GM19043 (cell line): Measurements from ENCODE around the gene BCL7C.
"Not testable (repeated sequence)": the region's sequence is repeated elsewhere in the genome, so short reads cannot be mapped to it uniquely, and the experiment has no call there.

Experiments
- ATAC-seq: cut with Tn5 transposase; IDR thresholded peaks from one replicate; pipeline ENCODE4 v1.9.1; 2021; ENCODE audit warnings: low read depth; ENCODE audit not compliant: unreplicated experiment

Gene BCL7C

GRCh38 chr16:30874244-30874820, 19.5 kb downstream of the BCL7C start:
- ATAC-seq, result no peak

DNA sequence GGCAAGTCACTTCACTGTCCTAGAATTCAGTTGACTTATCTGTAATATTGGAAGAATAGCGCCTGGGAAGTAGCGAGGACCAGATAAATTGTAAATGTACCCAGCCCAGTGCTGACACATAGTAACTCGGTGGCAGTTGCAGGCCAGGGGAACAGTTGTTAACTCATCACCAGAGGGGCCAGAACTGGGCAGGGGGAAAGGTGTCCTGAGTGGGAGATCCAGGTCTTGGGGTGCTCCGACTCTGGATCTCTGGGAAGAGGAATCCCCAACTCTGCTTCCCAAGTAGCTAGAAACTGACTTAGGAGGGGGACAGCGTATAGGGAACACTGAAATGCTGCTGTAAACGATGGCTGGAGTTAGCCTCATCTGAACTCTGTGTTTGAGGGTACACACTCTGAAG, 23.0 kb downstream of the BCL7C start:
- ATAC-seq, result no peak

- no peak for ATAC-seq
Observed at GRCh38 chr16:30867747-30868146, 26.1 kb downstream of the BCL7C start.

- ATAC-seq, result no peak
Observed at GRCh38 chr16:30866031-30866430, 27.8 kb downstream of the BCL7C start.

GRCh38 chr16:30863178-30863577, 30.7 kb downstream of the BCL7C start:
- ATAC-seq, result not testable (repeated sequence)

- ATAC-seq, result not testable (repeated sequence)
Observed at GRCh38 chr16:30860729-30861128, 33.1 kb downstream of the BCL7C start.

DNA sequence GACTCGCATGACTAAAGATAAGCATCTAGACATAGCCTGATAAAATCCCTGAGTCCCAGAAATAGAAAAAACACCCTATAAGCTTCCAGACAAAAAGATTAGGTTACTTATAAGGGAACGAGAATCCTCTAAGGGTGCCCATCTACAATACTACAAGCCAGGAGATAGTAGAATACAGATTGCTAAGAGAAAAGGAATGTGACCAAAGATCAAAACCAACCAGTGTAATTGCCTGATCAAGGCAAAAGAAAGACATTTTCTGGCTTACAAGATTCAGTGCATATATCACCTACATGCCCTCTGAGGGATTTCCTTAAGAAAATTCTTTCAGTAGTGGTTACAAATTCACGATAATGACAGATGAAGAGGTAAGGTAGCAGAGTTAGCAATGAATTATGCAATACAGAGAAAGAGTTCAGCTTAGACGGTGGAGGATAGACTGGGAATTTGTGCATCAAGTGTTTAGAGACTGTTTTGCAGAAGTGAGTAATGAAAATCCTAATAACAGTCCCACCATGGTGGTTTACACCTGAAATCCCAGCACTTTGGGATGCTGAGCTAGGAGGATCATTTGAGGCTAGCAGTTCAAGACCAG, 35.0 kb downstream of the BCL7C start:
- ATAC-seq, result no peak

DNA sequence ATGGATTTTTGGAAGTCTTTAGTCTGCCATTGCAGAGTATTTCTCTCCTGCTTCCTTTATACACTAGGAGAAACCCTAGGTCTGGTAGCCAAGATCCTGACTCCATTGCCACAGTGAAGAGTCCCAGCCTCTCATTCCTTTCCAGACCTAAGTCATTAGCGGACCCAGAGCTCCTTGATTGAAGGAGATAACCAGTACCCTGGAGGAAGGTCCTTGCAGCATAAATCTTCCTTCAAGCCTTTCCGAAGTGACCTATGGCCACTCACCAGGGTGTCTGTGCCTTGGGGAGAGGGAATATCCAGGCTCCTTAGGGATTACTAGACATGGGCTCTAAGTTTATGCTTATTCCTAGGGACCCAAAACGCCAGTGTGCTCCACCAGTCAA, 35.8 kb downstream of the BCL7C start:
- no peak for ATAC-seq

GRCh38 chr16:30853758-30854157, 40.1 kb downstream of the BCL7C start:
- no peak for ATAC-seq

DNA sequence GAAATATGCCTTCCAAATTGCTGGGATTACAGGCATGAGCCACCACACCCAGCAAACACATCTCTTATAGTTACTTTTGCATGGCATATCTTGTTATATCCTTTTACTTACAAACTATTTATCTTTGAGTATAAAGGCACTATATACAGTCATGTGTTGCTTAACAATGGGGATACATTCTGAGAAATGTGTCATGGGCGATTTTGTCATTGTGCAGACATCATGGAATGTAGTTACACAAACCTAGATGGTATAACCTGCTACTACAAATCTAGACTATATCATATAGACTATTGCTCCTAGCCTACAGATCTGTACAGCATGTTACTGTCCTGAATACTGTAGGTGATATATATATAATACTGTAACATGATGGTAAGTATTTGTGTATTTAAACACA, 43.6 kb downstream of the BCL7C start:
- ATAC-seq, result no peak

GRCh38 chr16:30846649-30847402, 47.1 kb downstream of the BCL7C start:
- ATAC-seq, result no peak

GRCh38 chr16:30844671-30845449, 49.0 kb downstream of the BCL7C start:
- ATAC-seq, result no peak

DNA sequence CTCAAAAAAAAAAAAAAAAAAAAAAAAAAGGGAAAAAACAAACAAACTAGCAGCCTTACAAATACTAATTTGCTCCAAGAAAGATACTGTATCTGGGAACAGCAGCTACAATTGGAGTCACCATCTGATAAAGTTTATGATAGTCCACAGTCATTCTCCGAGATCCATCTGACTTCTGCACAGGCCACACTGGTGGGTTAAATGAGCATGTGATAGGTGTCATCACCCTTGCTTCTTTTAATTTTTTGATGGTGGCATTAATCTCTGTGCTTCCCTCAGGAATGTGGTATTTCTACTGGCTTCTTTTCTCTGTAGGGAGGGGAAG, 49.6 kb downstream of the BCL7C start:
- ATAC-seq, result no peak

GRCh38 chr16:30843501-30843900, 50.4 kb downstream of the BCL7C start:
- ATAC-seq, result no peak

DNA sequence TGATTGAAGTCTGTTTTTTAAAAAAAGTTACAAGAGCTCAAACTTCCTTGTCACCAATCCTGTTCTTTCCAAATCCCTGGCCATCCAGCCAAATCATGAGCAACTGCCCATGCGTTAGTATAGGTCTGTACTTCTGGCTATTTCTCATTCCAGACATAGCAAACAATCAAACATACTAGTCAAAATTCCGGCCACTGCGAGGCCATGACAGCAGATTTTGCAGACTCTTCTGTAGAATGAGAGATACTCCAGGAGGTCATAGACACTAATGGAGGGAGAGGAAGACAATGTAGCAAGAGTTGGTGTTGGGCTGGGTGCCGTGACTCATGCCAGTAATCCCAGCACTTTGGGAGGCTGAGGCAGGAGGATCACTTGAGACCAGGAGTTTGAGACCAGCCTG, 50.9 kb downstream of the BCL7C start:
- ATAC-seq, result no peak

GRCh38 chr16:30841332-30841731, 52.5 kb downstream of the BCL7C start:
- no peak for ATAC-seq

DNA sequence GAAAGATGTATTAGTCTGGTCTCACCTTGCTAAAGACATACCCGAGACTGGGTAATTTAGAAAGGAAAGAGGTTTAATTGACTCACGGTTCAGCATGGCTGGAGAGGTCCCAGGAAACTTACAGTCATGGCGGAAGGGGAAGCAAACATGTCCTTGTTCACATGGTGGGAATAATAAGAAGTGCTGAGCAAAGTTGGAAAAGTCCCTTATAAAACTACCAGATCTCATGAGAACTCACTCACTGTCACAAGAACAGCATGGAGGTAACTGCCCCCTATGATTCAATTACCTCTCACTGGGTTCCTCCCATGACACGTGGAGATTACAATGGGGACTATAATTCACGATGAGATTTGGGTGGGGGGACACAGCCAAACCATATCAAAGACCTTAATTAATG, 53.3 kb downstream of the BCL7C start:
- no peak for ATAC-seq

DNA sequence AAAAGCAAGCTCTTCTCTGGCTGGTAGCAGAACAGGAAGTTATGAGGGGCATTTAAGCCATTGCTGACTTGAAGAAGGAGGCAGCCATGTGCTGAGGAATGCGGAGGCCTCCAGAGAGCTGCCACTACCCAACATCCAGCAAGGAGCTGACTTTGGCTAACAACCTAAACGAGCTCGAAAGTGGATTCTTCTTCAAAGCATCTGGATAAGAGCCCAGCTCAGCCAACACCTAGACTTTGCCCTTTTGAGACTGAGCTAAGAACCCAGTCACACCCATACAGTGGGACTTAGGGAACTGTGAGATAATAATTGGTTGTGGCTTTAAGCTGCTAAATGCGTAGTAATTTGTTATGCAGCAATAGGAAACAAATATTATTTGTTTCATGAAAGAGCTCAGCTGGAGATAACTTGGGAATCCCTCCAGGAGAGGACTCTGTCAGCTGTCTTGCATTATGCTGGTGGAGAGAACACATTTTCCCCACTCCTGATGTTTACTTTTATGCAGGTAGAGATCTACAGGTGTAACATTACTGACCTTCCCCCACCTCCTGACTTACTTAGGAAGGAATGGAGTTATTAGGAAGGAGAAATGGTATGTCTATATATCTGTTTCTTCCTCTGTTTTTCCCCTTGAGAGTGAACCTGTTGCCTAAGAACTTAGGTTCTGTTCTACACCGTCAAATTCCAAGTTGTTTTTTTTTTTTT, 54.2 kb downstream of the BCL7C start:
- no peak for ATAC-seq

DNA sequence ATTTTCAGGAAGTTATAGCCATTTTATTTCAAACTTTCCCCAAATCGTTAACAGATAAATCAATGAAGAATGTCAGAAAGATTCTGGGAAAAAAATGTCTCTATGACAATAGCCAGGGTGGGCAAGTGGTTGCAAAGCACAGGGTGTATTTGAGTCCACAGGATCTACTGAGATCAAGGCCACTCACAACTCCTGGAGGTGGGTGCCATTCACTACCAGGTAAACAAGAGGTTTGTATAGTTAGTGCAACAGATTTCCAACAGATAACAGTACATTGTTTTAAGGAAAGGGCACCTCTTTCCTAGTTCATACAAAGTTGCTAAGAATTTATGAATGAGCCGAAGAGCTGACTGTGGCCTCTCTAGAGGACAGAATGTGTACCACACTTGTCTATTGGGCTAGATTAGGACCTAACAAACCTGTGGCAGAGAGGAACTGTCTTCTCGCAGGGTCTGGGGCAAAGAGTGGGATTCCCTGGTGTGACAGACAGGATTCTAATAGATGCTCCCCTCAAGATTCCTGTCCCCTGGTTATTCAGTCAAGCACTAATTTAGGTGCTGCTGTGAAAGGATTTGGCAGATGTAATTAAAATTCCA, 54.9 kb downstream of the BCL7C start:
- no peak for ATAC-seq

- ATAC-seq, result no peak
Observed at GRCh38 chr16:30837904-30838303, 56.0 kb downstream of the BCL7C start.
